ENCODE measurements around the gene DNAH2. TPM values are rescaled to one million over a fixed set of nuclear protein-coding genes. Genes with fewer than 3 reads are reported as not detected.

The DNAH2 gene
- total and polyA plus RNA-seq, 2 of the 13 experiments (the other 11 are each of a cell fraction or from before 2014, with no cell fraction given), result not detected

DNA sequence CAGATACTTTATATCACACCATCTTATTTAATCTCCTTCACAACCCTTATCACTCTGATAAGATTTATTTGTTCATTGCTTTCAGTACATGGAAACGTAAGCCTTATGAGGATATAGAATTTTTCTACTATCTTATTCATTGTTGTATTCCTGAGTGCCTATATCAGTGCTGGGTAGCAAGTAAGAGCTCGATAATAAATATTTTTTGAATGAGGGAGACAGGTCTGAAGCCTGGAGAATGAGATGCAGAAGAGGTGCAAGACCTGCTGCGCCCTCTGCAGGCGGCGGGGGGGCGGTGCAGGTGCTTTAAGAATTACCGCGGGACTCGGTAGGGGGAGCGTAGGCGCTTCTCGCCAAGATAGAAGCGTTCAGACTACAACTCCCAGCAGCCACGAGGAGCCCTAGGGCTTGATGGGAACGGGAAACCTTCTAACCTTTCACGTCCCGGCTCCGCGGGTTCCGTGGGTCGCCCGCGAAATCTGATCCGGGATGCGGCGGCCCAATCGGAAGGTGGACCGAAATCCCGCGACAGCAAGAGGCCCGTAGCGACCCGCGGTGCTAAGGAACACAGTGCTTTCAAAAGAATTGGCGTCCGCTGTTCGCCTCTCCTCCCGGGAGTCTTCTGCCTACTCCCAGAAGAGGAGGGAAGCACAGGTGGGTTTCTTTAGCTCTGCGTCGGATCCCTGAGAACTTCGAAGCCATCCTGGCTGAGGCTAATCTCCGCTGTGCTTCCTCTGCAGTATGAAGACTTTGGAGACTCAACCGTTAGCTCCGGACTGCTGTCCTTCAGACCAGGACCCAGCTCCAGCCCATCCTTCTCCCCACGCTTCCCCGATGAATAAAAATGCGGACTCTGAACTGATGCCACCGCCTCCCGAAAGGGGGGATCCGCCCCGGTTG is 29.4 kb upstream of the DNAH2 start, which contains the start of gene WRAP53 (continued):
- TF ChIP-seq ZNF274 (CRISPR knock-in tag; IDR thresholded peaks at IDR 0.05), result no peak
- no peak for TF ChIP-seq HNRNPH1 (optimal IDR thresholded peaks at IDR 0.05; ENCODE audit: low read depth, low read length)
- TF ChIP-seq NFKB2 (CRISPR knock-in tag; IDR thresholded peaks at IDR 0.05; ENCODE audit: borderline replicate concordance), result peak; percentile 33; the same call in 1 of the 2 replicates
- TF ChIP-seq NR2F1 (CRISPR knock-in tag; IDR thresholded peaks at IDR 0.05), result peak in 1 of 2 experiments; percentile 49; a peak in 1 of 4 replicates
- no peak for TF ChIP-seq POLR2AphosphoS2 (IDR thresholded peaks at IDR 0.05; ENCODE audit: low read depth, low read length)
- peak; percentile 88 for TF ChIP-seq GABPB1 (CRISPR knock-in tag; IDR thresholded peaks at IDR 0.05)
- 0 out of 2 replicates have a peak, but pooled peaks have one; percentile 4 for TF ChIP-seq ZSCAN31 (CRISPR knock-in tag; IDR thresholded peaks at IDR 0.05; ENCODE audit: low read depth)
- peak; percentile 62; the same call in 1 of the 2 replicates for TF ChIP-seq PHF20 (CRISPR knock-in tag; IDR thresholded peaks at IDR 0.05)
- TF ChIP-seq, protein P1, sequence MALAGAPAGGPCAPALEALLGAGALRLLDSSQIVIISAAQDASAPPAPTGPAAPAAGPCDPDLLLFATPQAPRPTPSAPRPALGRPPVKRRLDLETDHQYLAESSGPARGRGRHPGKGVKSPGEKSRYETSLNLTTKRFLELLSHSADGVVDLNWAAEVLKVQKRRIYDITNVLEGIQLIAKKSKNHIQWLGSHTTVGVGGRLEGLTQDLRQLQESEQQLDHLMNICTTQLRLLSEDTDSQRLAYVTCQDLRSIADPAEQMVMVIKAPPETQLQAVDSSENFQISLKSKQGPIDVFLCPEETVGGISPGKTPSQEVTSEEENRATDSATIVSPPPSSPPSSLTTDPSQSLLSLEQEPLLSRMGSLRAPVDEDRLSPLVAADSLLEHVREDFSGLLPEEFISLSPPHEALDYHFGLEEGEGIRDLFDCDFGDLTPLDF (CRISPR knock-in tag; IDR thresholded peaks at IDR 0.05), result peak; percentile 81; the same call in 1 of the 2 replicates
- no peak for TF ChIP-seq ZNF547 (CRISPR knock-in tag; IDR thresholded peaks at IDR 0.05)
- TF ChIP-seq TP53 (CRISPR knock-in tag; conservative IDR thresholded peaks at IDR 0.05), result no peak
- 0 out of 2 replicates have a peak, but pooled peaks have one; percentile 21 for TF ChIP-seq MAF1 (CRISPR knock-in tag; IDR thresholded peaks at IDR 0.05; ENCODE audit: borderline replicate concordance)
- no peak for TF ChIP-seq ZNF260 (CRISPR knock-in tag; IDR thresholded peaks at IDR 0.05; ENCODE audit: borderline replicate concordance, low read depth)
- 0 out of 2 replicates have a peak, but pooled peaks have one; percentile 50 for TF ChIP-seq ZNF761 (CRISPR knock-in tag; conservative IDR thresholded peaks at IDR 0.05)
- no peak; the same call in 1 of the 2 replicates for TF ChIP-seq CBX5 (CRISPR knock-in tag; IDR thresholded peaks at IDR 0.05; ENCODE audit: borderline replicate concordance)
- 0 out of 2 replicates have a peak, but pooled peaks have one; percentile 21 for TF ChIP-seq BCL6 (CRISPR knock-in tag; IDR thresholded peaks at IDR 0.05)
- peak; percentile 97 for TF ChIP-seq NR2C2 (CRISPR knock-in tag; IDR thresholded peaks at IDR 0.05; ENCODE audit: borderline replicate concordance)
- peak; percentile 27; the same call in 1 of the 2 replicates for TF ChIP-seq MED1 (CRISPR knock-in tag; IDR thresholded peaks at IDR 0.05)
- TF ChIP-seq SMC3 (IDR thresholded peaks at IDR 0.05; ENCODE audit: low read length), result peak; percentile 33
- no peak for TF ChIP-seq PLRG1 (conservative IDR thresholded peaks at IDR 0.05)
- TF ChIP-seq ZFP62 (CRISPR knock-in tag; IDR thresholded peaks at IDR 0.05), result no peak
- TF ChIP-seq EEA1 (CRISPR knock-in tag; IDR thresholded peaks at IDR 0.05; ENCODE audit: borderline replicate concordance), result no peak
- no peak for TF ChIP-seq GPN1 (CRISPR knock-in tag; IDR thresholded peaks at IDR 0.05; ENCODE audit: borderline replicate concordance)
- no peak for TF ChIP-seq TMF1 (CRISPR knock-in tag; IDR thresholded peaks at IDR 0.05; ENCODE audit: low read depth)
- TF ChIP-seq, protein P2, sequence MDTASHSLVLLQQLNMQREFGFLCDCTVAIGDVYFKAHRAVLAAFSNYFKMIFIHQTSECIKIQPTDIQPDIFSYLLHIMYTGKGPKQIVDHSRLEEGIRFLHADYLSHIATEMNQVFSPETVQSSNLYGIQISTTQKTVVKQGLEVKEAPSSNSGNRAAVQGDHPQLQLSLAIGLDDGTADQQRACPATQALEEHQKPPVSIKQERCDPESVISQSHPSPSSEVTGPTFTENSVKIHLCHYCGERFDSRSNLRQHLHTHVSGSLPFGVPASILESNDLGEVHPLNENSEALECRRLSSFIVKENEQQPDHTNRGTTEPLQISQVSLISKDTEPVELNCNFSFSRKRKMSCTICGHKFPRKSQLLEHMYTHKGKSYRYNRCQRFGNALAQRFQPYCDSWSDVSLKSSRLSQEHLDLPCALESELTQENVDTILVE (CRISPR knock-in tag; IDR thresholded peaks at IDR 0.05), result peak; percentile 86; the same call in 1 of the 2 replicates
- TF ChIP-seq HNRNPUL1 (IDR thresholded peaks at IDR 0.05; ENCODE audit: low read depth, low read length), result no peak
- no peak for TF ChIP-seq NFRKB (IDR thresholded peaks at IDR 0.05)
- TF ChIP-seq, protein P3, sequence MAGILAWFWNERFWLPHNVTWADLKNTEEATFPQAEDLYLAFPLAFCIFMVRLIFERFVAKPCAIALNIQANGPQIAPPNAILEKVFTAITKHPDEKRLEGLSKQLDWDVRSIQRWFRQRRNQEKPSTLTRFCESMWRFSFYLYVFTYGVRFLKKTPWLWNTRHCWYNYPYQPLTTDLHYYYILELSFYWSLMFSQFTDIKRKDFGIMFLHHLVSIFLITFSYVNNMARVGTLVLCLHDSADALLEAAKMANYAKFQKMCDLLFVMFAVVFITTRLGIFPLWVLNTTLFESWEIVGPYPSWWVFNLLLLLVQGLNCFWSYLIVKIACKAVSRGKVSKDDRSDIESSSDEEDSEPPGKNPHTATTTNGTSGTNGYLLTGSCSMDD (CRISPR knock-in tag; IDR thresholded peaks at IDR 0.05), result no peak
